ENCODE results near the gene VPS35L.
A peak's percentile ranks its signal among the peaks of the same experiment; 100 is the strongest.

Gene VPS35L

DNA sequence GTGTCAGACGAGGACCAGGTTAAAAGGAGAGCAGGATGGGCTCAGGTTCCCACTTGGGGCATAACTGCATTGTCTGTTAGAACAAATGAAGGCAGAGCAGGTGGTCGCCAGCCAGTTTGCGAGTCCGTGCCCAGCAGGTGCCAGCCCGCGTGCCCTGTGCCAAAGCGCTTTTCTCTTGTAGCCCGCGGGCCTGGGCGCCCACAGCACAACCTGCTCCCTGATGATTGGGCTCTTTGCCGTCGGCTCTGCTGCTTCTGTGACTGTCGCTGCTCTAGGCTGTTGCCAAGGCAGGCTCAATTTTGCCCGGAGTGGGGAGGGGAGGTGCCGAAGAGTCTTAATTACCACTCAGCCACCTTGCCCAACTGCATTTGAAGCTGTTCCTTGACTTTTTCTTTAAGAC lies 141.5 kb downstream of the VPS35L start:
- DNase-seq = peak; percentile 38

DNA sequence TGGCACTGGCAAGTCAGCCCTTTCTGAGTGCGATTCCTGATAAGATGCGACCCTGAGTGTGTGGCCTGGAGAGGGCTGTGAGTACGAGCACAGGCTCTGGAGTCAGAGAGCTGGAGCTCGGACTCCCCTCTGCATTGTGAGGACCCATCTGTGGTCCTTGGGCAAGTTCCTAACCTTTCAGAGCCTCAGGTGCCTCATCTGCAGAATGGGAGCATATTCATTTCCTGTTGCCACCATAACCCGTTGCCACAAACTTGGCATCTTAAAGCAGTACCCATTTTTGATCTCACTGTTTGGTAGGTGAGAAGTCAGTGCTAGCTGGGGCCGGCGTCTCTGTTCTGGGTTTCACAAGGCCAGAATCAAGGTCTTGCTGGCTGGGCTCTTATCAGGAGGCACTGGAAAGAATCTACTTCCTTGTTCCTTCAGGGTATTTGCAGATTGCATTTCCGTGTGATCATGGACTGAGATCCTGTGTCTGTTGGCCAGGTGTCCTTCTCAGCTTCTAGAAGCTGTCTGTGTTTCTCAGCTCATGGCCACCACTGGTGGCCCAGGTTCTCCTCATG lies 142.3 kb downstream of the VPS35L start:
- DNase-seq = no peak

DNA sequence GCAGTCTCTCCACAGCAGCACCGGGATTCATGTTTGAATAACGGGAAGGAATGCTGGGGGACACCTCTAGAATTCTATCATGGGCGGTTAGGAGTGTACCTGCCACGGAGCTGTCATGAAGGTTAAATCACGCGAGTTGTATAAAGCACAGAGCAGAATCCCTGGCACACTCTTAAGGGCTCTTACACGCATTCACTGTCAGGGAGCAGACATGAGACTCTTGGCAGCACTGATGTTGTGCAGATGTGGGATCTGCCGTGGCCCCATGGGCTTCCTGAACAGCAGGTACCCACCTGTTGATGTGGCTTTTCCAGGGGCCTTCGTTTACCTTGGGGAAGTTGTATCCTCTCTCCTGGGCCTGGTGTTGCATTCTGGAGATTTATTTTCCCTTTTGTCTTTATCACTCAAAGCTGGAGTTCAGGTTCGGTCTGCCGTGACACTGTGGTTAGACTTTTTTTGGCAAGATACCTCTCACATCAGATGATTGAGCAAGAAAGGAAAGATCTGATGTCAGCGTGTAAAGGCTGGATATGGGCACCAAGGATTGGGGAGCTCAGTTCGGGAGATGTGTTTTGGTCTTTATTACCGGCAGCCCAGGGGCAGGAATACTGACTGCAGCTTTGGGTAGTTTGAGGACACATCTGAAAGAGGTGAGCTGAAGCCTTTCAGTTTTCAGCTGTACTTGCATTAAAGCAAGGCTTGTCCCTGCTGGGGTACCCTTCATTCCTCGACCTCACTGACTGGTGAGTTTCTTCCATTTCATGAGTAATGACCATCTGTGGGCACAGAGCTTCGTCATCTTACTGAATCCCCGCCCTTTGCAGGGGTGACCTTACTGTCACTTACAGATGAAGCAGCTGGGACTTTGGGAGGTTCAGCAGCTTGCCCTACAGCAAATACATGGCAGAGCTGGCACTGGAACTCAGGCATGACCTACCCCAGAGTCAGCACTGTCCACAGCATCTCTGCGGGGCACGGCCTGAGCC lies 143.3 kb downstream of the VPS35L start:
- DNase-seq = no peak

DNA sequence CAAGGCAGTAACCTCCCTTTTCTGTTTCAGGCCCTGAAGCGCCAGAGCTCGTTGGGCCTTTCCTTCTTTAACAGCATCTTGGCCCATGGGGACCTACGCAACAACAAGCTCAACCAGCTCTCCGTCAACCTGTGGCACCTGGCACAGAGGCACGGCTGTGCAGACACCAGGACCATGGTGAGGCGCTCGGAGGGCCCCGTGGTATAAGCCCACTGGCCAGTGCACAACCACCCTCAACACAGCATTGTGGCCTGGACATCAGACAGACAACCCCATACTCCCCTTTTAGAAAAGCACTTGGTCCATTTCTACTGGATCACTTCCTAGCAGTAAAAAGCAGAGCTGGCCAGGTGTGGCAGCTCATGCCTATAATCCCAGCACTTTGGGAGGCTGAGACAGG lies 144.0 kb downstream of the VPS35L start:
- DNase-seq = no peak

DNA sequence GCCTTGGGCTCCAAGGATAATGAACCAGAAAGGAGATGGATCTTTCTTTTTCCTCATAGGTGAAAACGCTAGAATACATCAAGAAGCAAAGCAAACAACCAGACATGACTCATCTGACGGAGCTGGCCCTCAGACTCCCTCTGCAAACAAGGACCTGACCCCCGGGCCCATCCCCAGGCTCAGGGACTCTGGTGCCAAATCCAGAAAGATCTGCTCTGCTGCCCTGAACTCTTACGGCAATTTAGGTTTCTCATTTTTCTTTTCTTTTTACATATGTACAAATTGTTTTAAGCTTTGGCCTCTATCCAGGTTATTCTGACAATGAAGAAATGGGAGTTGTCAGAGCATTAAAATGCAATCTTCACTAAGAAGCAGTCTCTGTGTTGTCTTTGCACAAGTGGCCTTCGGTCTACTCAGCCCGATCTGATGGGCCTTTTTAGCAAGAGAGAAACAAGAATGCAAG lies 144.8 kb downstream of the VPS35L start:
- DNase-seq = peak; percentile 25

DNA sequence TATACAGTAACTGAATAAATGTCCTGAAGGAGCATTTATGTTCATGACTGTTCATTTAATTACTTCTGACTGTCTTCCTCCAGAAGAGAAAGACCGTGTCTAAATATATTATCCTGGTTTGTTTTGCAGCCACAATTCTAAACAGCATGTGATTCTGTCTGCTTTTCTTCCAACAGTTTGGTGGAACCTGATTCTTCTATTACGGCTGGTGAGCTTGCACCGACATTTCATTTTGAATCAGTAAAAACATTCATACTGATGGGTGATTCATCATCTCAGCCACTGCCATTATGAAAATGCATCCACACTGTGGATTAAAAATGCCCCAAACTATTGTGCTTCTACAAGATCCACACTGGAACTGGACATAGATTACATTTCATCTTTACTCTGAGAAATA lies 145.6 kb downstream of the VPS35L start:
- DNase-seq = no peak

DNA sequence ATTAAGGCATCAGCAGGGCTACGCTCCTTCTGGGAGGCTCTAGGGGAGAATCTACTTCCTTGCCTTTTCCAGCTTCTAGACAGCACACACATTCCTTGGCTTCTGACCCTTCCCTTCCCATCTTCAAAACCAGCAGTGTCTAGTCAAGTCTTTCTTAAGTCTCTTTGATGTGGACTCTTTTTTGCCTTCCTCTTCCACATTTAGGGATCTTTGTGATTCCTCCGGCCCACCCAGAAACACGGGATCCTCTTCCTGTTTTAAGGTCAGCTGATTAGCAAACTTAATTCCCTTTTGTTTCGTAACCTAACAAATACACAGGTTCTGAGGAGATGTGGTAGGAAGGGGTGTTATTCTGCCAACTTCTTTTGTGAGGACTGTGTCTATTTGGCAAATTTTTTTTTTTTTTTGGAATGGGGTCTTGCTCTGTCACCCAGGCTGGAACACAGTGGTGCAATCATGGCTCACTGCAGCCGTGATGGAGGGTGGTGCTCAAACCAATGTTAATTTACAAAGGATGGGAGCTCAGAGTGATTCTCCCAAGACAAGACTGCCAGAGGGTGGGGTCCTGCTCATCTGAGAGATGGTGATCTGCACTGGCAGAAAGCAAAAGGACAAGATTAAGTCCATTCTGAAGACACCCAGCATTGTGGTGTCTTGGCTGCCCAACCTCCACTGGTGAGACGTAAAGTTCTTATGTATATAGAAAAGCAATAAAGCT lies 147.8 kb downstream of the VPS35L start:
- DNase-seq = no peak

DNA sequence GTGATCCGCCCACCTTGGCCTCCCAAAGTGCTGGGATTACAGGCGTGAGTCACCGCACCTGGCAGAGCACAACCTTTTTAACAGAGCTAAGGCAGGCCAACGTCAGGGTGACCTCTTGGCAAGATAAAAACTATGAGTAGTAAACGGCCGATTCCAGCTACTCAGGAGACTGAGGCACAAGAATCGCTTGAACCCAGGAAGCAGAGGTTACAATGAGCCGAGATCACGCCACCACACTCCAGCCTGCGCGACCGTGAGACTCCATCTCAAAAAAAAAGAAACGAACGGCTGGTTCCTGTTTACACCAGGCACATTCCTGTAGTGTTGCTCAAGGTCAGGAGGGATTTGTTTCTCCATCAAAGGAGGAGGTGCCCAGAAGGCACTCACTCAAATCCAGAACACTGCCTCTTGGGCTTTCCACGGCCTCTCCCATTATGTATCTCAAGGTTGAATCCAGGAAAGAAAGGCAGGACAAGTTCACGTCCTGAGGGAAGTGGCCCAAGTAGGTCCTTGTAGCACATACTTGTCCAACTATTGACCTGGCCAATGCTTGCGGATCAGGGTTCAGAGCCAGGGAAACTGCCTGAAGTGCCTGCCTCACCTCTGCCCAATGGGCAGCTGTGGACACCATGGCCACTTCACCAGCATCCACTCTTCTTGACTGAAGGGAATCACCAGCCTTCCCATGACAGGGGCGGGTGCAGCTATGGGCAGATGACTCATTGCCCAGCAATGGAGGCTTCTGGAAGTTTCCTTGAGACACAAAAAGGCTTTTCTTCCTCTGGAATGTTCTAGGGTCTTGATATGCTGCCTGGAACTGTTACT lies 149.0 kb downstream of the VPS35L start:
- no peak for DNase-seq

DNA sequence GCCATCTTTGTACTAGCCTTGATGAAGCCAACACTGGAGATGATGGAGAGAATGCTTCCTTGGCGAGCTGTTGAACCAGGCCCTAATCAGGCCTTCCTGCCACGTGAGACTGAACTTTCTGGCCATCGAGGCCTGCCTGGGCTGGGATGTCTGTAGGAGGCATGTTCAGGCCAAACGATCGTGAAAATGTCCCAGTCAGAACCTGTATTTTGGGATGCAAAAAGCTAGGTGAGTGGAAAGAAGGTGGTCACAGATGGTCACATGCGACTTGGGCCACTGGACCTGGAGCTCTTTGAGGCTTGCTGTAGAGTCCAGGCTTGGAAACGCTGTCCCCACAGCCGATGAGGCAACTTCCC lies 149.6 kb downstream of the VPS35L start:
- DNase-seq = no peak

DNA sequence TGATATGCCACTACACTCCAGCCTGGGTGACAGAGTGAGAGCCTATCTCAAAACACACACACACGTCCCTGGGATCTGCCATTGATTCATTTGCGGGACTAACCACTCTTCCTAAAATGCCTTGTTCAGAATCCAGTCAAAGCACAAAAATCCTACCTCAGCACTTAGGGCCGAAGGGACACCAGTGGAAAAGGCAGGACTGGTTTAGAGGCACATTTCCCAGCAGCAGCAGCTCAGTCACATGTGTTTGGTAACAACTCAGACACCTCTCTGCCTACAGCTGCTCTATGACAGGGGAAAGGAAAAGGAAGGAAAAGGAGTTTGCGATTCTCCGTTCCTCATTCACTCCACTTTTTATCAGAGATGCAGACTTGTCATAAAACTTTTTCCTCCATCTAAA lies 150.3 kb downstream of the VPS35L start:
- no peak for DNase-seq

DNA sequence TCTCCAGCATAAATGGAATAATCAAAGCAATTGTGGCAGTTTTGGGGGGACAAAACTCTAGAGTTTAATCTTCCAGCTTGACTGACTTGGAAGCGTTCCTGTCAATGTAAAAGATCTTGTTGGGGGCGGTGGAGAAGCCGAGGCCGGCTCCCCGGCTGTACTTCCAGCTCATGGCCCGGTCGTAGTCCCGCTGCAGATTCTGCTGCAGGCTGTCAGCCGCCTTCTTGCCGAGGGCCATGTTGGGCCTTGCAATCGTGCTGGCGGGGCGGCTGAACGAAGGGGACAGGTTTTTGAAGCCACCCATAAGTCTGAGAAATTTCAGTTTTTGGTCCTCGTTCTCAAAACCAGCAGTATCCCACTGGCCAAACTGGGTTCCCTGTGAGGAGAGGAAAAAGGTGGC lies 151.3 kb downstream of the VPS35L start:
- DNase-seq = no peak

DNA sequence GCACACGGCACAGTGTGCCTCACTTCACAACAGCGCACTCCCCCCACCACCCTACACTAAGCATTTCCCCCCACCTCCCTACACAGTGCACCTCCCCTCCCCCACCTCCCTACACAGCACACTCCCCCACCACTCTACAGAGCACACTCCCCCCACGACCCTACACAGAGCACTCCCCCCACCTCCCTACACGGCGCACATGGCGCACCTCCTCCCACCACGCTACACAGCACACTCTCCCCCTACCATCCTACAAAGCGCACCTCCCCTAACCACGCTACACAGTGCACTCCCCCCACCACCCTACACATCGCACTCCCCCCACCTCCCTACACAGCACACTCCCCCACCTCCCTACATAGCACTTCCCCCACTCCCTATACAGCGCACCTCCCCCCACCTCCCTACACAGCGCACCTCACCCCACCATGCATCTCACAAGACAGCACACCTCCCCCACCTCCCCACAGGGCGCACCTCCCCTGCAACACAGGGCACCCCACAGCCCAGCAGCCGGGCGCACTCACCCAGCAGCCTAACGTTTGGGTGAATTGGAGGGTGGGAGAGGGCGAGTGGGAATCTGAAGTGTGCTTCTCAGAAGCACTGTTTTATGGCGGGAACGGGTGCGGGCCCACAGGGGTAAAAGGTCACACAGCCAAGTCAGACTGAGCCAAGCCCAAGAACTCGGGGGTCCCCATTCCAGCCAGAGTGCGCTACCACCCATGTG lies 152.2 kb downstream of the VPS35L start:
- DNase-seq = no peak

DNA sequence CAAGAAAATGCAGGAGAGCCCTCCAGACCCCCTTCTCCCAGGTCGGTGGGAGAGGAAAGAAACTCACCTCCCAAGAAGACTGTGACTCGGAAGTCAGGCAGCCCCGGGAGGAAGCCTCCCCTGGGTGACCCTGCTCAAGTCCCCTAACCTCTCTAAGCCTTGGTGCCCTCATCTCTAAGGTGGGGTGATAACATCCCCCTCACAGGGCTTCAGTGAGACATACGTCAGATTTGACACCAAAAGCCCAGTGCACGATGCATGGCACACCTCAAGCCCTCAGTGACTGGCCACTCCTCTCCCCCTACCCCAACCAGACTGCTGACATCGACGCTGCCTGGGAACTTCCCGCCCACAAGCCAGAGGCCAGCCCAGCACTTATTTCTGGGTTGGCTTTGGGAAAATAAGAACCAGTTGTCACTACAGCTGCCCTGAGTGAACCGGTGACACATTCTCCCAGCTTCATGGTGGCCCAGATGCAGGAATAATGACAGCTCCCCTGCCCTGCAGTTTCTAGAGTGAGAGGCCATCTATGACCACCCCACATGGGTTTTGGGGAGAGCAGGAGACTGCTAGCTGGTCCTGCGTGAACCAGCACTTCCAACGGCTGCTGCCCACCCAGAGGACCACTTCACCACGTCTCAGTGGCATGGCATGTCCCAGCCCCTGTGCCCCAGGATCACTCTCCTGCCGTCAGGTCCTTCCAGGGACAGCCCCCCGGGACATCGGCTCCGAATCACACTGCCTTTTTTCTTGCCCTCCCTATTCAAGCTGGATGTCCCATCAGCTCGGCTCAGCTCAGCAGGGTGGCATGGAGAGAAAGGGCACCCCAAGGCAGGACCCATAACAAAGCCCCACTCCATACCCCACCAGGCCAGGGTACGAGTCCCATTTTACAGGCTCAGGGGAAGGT lies 153.0 kb downstream of the VPS35L start:
- no peak for DNase-seq

DNA sequence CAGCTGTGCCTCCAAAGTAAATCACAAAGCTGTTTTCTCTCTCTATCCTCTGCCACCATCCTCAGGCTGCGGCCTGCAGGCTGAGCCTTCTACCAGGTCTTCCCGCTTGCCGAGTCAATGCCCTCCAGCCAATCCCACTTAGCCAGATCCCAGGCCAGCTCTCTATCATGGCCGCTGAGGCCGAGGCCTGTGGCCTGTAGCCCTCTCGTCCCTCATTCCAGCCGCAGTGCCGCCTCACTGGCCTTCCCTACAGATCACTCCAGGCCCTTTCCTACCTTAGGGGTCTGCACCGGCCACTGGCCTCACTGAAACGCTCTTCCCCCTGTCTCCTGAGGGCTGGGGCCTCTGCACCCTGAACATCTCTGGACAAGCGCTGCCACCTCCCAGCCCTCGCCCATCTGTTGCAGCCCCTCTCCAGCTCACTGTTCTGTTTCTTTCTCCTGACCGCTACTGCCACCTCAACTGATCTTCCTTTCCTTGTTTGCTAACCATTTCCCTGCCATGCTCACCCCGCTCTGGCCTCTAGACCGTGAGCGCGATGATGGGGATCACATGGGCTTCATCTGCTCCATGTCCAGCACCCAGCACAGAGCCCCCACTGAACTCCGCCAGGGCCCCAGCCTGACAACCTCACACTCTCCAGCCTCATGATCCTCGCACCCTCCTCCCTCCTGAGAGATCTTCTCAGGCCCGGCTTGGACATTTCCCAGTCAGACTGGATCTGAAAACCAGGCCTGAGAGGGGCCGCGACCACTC lies 154.1 kb downstream of the VPS35L start:
- no peak for DNase-seq

DNA sequence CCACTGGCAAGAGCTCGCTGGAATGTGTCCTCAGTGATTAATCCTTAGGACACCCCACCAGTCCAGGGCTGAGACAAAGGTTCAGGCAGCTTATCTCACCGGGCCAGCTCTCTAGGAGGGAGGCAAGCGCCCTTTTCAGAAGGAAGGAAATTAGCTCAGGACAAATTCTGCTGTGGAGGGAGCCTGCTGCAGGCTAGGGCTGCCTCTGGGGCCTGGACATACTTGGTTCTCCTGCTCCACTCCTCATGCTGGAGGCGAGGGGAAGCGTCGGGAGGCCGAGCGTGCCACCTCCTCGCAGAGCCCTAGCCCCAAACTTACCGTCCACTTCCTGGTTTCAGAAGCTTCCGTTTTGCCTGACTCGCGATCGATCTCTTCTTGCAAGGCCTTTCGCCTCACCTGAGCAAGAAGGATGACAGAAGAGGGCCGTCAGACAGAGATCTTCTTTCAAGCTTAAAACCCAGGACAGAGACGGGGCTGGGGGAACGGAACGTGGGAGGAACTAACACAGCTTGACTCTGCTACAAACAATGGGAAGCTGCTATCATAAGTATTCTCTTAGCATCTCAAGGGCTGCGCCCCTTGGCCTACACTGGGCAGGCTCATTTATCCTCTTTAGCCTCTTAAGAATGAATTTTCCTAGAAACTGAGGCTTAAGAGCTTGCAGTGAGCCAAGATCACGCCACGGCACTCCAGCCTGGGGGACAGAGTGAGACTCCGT lies 154.8 kb downstream of the VPS35L start:
- no peak for DNase-seq

DNA sequence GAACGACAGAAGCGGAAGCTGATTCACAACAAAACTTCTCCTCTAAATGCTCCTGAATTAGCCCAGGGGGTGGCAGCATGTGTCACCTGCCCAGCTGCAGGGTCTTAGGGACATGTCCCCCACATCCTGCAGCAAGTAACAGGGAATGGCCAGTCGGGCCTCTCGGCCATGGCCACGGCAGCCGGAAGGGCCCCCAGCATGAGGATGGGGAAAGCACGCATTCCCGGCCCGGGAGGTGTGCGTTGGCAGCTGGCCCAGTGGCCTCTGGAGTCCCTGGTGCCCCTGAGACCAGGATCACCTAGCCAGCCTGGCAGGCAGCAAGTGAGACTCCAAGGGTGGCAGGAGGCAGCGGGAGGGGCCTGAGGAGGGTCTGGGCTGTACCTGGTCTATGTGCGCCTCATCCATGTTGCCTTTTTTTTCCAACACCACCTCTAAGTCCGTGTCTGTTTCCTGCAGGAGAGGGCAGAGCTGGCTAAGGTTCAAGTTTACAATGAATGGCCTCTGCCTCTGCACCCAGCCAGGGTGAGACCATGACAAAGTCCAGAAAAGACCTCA lies 155.6 kb downstream of the VPS35L start:
- no peak for DNase-seq

DNA sequence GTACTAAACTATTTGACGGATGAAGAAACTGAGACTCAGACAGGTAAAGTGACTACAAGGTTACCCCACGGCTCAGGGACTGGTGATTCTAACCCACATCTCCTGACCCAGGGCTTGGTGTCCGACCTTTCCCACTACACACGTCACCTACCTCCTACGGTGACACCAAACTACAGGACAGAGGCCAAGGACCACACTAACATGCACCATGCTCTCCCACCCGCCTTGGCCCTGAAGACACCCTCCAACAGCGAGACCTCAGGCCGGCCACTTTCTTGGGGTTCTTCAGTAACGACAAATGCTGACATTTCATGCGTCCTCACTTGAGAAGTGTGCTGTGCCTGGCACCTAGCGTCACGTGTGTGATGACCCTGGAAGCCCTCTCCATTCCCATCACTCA lies 156.1 kb downstream of the VPS35L start:
- DNase-seq = no peak

DNA sequence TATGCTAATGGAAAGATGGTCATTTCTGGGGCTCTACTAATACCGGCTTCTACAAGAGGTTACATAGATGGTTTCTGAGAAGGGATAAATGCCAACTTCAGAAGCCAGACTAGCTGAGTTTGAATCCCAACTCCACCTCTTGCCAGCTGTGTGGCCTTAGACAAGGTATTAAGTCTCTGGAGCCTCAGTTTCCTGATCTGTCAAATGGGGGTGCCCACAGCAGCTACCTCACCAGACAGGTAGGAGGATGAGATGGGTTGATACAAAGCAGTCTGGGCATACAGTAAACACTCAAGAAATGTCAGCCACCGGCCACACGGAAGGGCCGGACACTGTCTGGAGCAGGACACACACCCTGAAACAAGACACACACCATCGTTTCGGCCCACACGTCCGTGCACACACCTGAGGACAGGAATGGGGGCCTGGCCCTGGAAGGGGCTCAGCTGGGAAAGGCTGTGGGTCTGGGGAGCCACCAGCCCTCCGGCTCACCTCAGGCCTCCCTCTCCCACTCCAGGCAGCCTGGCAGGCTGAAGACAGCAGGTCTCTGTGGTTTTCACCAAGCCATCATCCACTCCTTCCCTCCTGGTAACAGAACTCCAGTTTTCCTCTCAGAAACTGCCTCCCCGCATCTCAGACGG lies 157.0 kb downstream of the VPS35L start:
- DNase-seq = no peak

DNA sequence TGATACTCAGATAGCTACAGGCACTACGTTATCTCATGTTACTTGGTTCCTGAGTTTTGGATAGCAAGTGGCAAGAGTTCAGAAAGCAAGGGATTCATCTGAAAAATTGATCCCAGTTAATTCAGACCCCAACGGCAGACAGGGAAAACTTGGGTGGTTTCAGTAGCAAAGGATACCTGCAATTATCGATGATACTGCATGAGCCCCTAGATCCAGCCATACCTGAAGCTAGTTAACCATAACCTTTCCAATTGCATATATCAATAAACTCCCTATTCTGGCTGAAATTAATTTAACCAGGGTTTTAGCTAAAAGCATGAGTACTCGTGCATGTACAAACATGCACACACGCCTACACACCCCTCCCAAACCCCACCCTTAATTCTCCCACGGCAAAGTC lies 158.2 kb downstream of the VPS35L start:
- DNase-seq = no peak
